Ammon's horn (tissue), 1 donor: Measurements from ENCODE around the gene ECT2L.

Experiments
- DNase-seq: peaks from one replicate; pipeline ENCODE4 v3.0.0-alpha.2; 2016; ENCODE audit warnings: low spot score

ECT2L gene

GRCh38 chr6:138857775-138858174, 61.9 kb downstream of the ECT2L start:
- no peak for DNase-seq

DNA sequence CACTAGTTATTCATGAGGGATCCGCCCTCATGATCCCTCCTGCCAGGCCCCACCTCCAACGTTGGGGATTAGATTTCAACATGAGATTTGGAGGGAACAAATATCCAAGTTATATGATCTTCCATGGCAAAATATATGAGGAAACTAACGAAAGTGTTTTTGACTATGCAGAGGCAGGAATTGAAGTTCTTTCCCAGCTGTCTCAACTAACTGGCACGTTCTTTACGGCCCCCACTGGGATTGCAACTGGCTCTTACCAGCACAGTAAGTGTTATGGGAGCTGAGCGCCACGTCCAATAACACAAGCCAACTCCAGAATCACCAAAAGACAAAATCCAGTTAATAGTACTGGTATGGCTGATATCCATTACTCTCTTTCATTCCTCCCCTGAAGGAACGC, 66.6 kb downstream of the ECT2L start:
- DNase-seq, result no peak

- no peak for DNase-seq
Observed at GRCh38 chr6:138863321-138863720, 67.4 kb downstream of the ECT2L start.

GRCh38 chr6:138864343-138864890, 68.5 kb downstream of the ECT2L start:
- no peak for DNase-seq

DNA sequence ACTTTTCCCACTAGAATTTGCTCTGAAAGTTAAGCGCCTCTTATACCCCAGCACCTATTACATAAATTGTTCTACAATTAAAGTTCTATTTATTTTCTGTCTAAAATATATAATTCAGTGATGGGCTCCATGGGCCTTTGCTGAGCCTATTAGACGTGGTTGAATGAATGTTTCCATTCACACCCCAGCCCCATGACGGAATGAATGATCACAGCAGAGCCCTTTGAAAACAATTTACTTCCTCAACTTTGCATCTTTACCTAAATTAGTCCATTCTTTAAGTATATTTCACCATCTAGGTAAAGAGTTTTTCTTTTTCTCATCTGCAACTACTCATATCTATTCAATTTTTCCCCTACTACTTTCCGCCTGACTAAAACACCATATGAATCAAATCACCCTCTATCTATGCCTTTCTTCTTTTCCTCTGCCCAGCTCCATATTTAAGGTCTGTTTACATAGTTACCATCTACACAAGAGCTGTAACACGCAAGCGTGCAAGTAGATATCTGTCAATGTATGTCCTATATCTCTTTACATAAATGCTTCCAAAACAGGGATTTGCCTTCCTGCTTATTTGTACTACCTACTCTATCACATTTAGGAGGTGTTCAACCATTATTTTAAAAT, 69.7 kb downstream of the ECT2L start:
- no peak for DNase-seq

DNA sequence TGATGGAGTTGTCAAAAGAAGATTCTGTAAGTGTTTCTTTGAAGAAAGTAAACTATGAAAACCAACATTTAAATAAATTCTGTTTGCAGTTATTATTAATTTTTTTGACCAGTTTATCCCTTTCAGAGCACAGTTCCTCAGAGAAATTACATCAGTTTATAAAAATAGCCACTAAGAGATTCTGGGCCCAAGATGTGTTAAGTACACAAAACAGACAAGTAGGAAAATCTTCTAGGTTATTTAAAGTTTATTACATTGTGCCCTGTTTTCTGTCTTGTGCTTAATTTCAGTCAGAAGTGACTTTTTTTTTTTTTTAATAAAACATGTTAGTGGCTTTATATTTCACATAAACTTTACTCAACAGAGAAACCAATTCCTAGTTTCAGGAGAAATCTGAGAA, 72.3 kb downstream of the ECT2L start:
- DNase-seq, result no peak

- DNase-seq, result peak; percentile 57
Observed at GRCh38 chr6:138869398-138869797, 73.5 kb downstream of the ECT2L start.

GRCh38 chr6:138873191-138873590, 77.3 kb downstream of the ECT2L start:
- no peak for DNase-seq

- DNase-seq, result no peak
Observed at GRCh38 chr6:138882369-138883017, 86.6 kb downstream of the ECT2L start.

GRCh38 chr6:138885156-138885819, 89.4 kb downstream of the ECT2L start:
- no peak for DNase-seq

DNA sequence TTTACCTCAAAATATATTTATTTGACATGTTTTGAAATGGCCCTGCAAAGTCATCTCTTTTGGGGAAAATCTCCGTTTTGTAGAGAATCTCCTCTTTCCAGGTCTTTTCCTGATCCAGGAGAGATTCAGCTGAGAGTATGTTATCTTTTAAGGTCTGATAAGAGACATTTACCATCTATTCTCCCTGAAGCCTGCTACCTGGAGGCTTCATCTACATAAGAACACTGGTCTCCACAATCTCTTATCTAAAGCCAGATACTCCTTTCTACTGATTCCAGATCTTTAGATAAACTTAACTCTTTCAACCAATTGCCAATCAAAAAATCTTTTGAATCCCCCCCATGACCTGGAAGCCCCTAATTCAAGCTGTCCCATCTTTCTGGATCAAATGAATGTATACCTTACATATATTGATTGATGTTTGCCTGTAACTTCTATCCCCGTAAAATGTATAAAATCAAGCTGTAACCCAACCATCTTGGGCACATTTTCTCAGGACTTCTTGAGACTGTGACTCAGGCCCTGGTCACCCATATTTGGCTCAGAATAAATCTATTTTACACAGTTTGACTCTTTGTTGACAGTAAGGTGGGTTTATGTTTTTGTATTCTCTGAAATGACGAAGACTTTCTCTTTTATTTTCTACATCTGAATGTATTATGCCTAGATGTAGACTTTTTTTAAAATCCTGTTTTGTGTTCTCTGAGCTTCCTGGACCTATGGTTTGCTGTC, 95.5 kb downstream of the ECT2L start:
- no peak for DNase-seq

DNA sequence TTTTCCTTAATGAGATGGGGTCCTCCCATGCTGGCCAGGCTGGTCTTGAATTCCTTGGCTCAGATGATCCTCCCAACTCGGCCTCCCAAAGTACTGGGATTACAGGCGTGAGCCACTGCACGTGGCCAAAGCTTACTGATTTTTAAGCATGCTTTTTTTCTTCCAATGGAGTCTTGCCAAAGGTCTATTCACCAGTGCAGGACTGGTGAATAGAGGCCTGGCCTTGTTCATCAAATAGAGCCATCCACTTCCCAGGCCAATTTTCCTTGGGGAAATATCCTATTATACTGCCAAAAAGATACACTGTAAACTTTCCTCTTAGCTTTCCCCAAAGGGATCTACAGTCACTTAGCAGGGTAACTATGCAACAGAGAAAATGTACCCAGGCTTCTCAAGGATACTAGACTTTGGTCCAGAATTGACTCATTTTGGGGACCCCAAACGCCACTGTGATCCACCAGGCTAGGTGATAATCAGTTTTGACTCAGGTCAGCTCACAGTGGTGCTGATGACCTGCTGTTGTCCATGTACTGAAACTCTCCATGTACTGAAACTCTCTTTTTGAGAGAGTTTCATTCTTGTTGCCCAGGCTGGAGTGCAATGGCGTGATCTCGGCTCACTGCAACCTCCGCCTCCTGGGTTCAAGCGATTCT, 100.3 kb downstream of the ECT2L start:
- no peak for DNase-seq

- DNase-seq, result no peak
Observed at GRCh38 chr6:138897031-138897430, 101.1 kb downstream of the ECT2L start.

GRCh38 chr6:138907167-138907566, 111.3 kb downstream of the ECT2L start:
- DNase-seq, result no peak

DNA sequence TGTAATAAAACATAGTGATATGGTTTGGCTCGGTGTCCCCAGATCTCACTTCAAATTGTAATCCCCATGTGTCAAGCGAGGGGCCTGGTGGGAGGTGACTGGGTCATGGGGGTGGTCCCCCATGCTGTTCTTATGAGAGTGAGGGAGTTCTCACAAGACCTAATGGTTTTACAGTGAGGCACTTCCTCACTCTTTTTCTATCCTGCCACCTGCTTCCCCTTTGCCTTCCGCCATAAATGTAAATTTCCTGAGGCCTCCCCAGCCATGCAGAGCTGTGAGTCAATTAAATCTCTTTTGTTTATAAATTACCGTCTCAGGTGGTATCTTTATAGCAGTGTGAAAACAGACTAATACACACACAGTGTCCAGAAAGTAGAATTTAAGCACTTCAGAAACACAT, 113.6 kb downstream of the ECT2L start:
- no peak for DNase-seq

GRCh38 chr6:138909975-138910374, 114.1 kb downstream of the ECT2L start:
- no peak for DNase-seq

GRCh38 chr6:138912308-138912707, 116.4 kb downstream of the ECT2L start:
- DNase-seq, result no peak

DNA sequence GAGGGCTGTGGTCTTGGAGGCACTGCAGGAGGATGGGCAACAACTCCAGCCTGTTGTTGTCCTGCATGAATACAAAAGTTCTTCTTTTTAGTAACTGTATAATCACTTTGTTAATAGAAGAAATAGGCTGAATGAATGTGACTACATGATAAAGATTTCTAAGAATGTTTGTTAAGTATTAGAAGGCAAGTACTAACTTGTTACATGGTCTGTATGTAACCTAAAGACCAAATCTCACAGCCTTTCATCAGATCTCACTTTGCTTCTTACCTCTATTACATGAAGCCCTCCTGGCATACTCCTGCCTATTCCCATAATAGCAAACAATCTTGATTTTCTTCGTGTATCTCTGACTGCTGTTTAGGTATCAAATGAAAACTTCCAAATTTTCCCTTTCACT, 118.8 kb downstream of the ECT2L start:
- DNase-seq, result no peak

- DNase-seq, result no peak
Observed at GRCh38 chr6:138920906-138921305, 125.0 kb downstream of the ECT2L start.

GRCh38 chr6:138923561-138923960, 127.7 kb downstream of the ECT2L start:
- no peak for DNase-seq

GRCh38 chr6:138925806-138926205, 129.9 kb downstream of the ECT2L start:
- DNase-seq, result no peak

DNA sequence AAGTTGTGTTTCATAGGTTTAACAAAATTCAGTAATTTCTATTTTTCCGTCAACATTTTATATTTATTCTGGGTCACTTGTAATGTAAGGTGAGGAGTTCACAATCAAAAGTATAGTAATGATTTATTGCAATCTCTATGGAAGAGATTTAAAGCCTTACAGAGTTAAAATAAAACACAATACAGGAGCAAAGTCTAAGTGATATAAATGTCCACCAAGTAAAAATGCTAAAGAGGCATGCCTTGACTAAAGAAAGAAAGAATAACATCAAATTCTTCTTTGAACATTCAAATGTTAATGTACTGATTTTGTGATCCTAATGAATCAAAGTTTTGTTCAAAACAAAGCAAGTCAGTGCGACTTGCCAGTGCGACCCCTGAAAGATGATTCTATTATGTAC, 130.7 kb downstream of the ECT2L start:
- no peak for DNase-seq
